Mucosa of descending colon (tissue), 3 donors: ENCODE data around the gene SLC1A2. TPM values are rescaled to one million over a fixed set of nuclear protein-coding genes. Genes with fewer than 3 reads are reported as not detected.
A peak's percentile ranks its signal among the peaks of the same experiment; 100 is the strongest.

ENCODE experiments used
- ATAC-seq: fragments of 200-7000 bp; cut with Tn5 transposase; one replicate; pipeline ENCODE4 v1.9.1; 2020; ENCODE audit warnings: mild to moderate bottlenecking, moderate library complexity
- DNase-seq, 3 donors: peaks; one replicate each; pipeline ENCODE4 v3.0.0-alpha.2; 2020
- H3K36me3 ChIP-seq: fragments of 200-600 bp; one replicate; pipeline ENCODE4 v1.8.0; 2021; ENCODE audit warnings: low read depth, mild to moderate bottlenecking
- H3K4me1 ChIP-seq: fragments of 200-600 bp; one replicate; pipeline ENCODE4 v1.8.0; 2021; ENCODE audit warnings: low read depth, mild to moderate bottlenecking
- H3K4me3 ChIP-seq: fragments of 200-600 bp; one replicate; pipeline ENCODE4 v1.8.0; 2021; ENCODE audit warnings: mild to moderate bottlenecking
- H3K9me3 ChIP-seq: fragments of 200-600 bp; one replicate; pipeline ENCODE4 v1.8.0; 2021; ENCODE audit warnings: mild to moderate bottlenecking
- intact Hi-C, 2 donors: fragments of 100-400 bp; cut with DNase I in 1 of 2; cut with micrococcal nuclease in 1 of 2; formaldehyde crosslinking; loops; one replicate each; pipeline versions ENCODE4 v1.11.0 to v1.11.1; 2022; cut with DNase I, micrococcal nuclease
- total RNA-seq, 3 donors: library from RNA; stranded (reverse); fragmentation: NEBNext Ultra II Directional in 2 of 3; extraction: Animal tissue kit (Norgen Biotek cat#: 25700) in 2 of 3; gene quantifications; one replicate each; pipeline versions ENCODE4 v1.2.1 to v1.2.4, GENCODE V29; 2021 to 2023
- TF ChIP-seq, protein P1 (sequence below): fragments of 200-600 bp; IDR thresholded peaks from one replicate; pipeline ENCODE4 v1.8.0; 2022; ENCODE audit warnings: antibody characterized with exemption, mild to moderate bottlenecking
- donor health status: DM: no; HTN: no; CAD: no; lungs with moderate emphysema.
- donor health status: DM: no; HTN: no; CAD: no.
- donor health status: DM: no; HTN: yes; CAD: no.

SLC1A2 gene
- total RNA-seq, 3 donors from 2014 or later, result 0.12 to 1.1 (median 0.32) TPM

- TF ChIP-seq, protein P1, sequence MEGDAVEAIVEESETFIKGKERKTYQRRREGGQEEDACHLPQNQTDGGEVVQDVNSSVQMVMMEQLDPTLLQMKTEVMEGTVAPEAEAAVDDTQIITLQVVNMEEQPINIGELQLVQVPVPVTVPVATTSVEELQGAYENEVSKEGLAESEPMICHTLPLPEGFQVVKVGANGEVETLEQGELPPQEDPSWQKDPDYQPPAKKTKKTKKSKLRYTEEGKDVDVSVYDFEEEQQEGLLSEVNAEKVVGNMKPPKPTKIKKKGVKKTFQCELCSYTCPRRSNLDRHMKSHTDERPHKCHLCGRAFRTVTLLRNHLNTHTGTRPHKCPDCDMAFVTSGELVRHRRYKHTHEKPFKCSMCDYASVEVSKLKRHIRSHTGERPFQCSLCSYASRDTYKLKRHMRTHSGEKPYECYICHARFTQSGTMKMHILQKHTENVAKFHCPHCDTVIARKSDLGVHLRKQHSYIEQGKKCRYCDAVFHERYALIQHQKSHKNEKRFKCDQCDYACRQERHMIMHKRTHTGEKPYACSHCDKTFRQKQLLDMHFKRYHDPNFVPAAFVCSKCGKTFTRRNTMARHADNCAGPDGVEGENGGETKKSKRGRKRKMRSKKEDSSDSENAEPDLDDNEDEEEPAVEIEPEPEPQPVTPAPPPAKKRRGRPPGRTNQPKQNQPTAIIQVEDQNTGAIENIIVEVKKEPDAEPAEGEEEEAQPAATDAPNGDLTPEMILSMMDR, result no peak
- no peaks in the 10 kb centered on the region for H3K4me1 ChIP-seq
- no peaks in the 10 kb centered on the region for H3K9me3 ChIP-seq
- ATAC-seq (no peak), DNase-seq (no peak)
- intact Hi-C loops, result no loop called here
- no peaks in the 10 kb centered on the region for H3K36me3 ChIP-seq
- H3K4me3 ChIP-seq, result no peak overlapping the region
These were observed 16.4 kb downstream of the SLC1A2 start for GRCh38 chr11:35402751-35403660.

GRCh38 chr11:35398881-35399280 is 20.5 kb downstream of the SLC1A2 start:
- no peak for DNase-seq
- intact Hi-C loops, result loop anchor here in 1 of 2 donors (10.0 kb wide), 2 partner anchors 404 to 474 kb away; no protein-coding TSS in a partner anchor
- TF ChIP-seq, protein P1, result no peak
- no peaks in the 10 kb centered on the region for H3K9me3 ChIP-seq
- H3K4me3 ChIP-seq, result no peak overlapping the region
- no peaks in the 10 kb centered on the region for H3K36me3 ChIP-seq
- no peaks in the 10 kb centered on the region for H3K4me1 ChIP-seq
- no peak for ATAC-seq

DNA sequence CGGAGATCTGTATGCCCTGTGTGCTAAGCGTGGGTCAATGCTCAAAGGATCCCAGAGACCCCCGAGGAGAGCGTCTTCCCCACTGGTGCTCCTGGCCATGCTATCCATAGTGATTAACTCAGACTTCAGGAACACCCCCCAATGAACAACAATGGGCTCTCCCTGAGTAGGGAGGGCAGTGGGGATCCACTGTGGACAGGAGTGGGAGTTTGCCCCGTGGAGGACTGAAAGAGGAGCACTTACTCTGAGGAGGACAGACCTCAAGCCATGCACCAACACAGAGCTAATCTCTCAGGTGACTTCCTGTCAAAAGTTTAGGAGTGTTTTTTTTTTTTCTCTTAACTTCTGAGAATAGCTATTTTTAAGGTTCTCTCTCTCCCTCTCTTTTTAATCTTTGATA is 24.4 kb downstream of the SLC1A2 start:
- no peaks in the 10 kb centered on the region for H3K9me3 ChIP-seq
- no peak for ATAC-seq
- no peaks in the 10 kb centered on the region for H3K36me3 ChIP-seq
- DNase-seq, result no peak
- no peak overlapping the region for H3K4me3 ChIP-seq
- TF ChIP-seq, protein P1, result no peak
- intact Hi-C loops, result loop anchor here (5.0 to 10.0 kb wide), 4 partner anchors 398 to 470 kb away; no protein-coding TSS in a partner anchor
- H3K4me1 ChIP-seq, result peaks cover 19% of the 10 kb centered on the region

- intact Hi-C loops, result loop anchor here (5.0 to 10.0 kb wide), 4 partner anchors 396 to 468 kb away; no protein-coding TSS in a partner anchor
- Histone ChIP-seq H3K36me3 (no peaks in the 10 kb centered on the region), H3K4me3 (no peak overlapping the region), H3K9me3 (no peaks in the 10 kb centered on the region), H3K4me1 (peaks cover 19% of the 10 kb centered on the region)
- ATAC-seq, result no peak
- no peak for DNase-seq
- TF ChIP-seq, protein P1, result no peak
These were observed 26.3 kb downstream of the SLC1A2 start for GRCh38 chr11:35393098-35393497.

GRCh38 chr11:35391922-35392688 is 27.3 kb downstream of the SLC1A2 start:
- TF ChIP-seq, protein P1, result peak; percentile 45
- no peaks in the 10 kb centered on the region for H3K36me3 ChIP-seq
- intact Hi-C loops, result loop anchor here (5.0 to 10.0 kb wide), 4 partner anchors 395 to 467 kb away; no protein-coding TSS in a partner anchor
- DNase-seq, result peak; percentile 79 to 89 (median 85)
- no peaks in the 10 kb centered on the region for H3K9me3 ChIP-seq
- ATAC-seq, result peak; percentile 79
- H3K4me1 ChIP-seq, result peaks cover 19% of the 10 kb centered on the region
- H3K4me3 ChIP-seq, result no peak overlapping the region
